Fibroblast of lung (primary cell): ENCODE measurements around the gene CACNA1S.

ENCODE experiments used
- EZH2 ChIP-seq: IDR thresholded peaks from 2 replicates; pipeline ENCODE4 v1.5.1; 2012; ENCODE audit warnings: low read length, control low read depth, mild to moderate bottlenecking; ENCODE audit errors: missing control alignments
- TF ChIP-seq, protein P1 (sequence below), 2 donors: IDR thresholded peaks in 1 of 2; conservative IDR thresholded peaks in 1 of 2; 1 replicate in 1 of 2; 2 replicates in 1 of 2; pipeline ENCODE4 v1.5.1; 2011 to 2012; ENCODE audit warnings: low read length in 2 of 2, control low read depth in 1 of 2, inconsistent platforms in 1 of 2, low read depth in 1 of 2, mild to moderate bottlenecking in 1 of 2

DNA sequence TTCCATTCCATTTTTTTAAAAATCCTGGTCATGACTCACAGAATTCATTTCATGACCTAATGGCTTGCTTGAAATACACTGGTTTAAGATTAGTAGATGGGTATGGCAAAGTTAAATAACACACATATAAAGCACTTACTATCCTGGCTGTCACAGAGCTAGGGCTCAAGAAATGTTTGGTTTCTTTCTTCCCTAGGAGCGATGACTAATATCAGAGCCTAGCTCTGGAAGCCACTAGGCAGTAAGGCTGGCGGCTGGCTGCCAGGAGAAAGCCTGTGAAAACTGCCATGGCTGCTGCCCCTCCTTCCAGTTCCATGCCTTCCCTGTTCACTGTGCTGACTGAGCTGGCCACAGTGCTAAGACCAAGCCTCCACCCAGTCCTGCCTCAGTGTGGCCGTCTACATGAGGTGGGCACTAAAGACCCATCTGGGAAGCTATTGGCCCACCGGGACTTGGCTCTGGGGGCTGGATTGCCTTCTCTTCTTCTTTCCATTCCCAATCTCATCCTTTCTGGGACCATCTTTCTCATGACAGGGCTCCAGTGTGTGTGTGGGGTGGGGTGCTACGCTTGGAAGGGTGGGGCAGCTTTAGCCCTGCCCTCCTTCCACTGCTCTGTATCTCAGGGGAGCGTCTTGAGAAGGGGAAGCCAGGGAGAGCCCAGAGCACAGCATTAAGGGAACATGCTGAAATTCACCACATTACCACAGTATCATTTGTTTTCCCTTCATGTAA lies 25.5 kb upstream of the CACNA1S start:
- TF ChIP-seq, protein P1, sequence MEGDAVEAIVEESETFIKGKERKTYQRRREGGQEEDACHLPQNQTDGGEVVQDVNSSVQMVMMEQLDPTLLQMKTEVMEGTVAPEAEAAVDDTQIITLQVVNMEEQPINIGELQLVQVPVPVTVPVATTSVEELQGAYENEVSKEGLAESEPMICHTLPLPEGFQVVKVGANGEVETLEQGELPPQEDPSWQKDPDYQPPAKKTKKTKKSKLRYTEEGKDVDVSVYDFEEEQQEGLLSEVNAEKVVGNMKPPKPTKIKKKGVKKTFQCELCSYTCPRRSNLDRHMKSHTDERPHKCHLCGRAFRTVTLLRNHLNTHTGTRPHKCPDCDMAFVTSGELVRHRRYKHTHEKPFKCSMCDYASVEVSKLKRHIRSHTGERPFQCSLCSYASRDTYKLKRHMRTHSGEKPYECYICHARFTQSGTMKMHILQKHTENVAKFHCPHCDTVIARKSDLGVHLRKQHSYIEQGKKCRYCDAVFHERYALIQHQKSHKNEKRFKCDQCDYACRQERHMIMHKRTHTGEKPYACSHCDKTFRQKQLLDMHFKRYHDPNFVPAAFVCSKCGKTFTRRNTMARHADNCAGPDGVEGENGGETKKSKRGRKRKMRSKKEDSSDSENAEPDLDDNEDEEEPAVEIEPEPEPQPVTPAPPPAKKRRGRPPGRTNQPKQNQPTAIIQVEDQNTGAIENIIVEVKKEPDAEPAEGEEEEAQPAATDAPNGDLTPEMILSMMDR (conservative IDR thresholded peaks at IDR 0.05 in 1 of 2, IDR thresholded peaks at IDR 0.05 in 1 of 2; ENCODE audit: low read depth in 1 of 2, low read length in 2 of 2), result no peak
- TF ChIP-seq EZH2, result no peak
